H1 (cell line): Measurements from ENCODE around the gene NCOA1.

ENCODE experiments used
- CHD2 ChIP-seq: IDR thresholded peaks from 2 replicates; pipeline ENCODE4 v1.6.1; 2012; ENCODE audit warnings: low read length, improper control_type of control experiment
- CTCF ChIP-seq, 3 experiments: IDR thresholded peaks; 1 replicate in 2 of 3; 2 replicates in 1 of 3; pipeline versions ENCODE4 v1.5.1 to v1.6.1; 2011; ENCODE audit warnings: low read length in 3 of 3, mild to moderate bottlenecking in 3 of 3, inconsistent platforms in 2 of 3, low read depth in 1 of 3, moderate library complexity in 1 of 3; ENCODE audit not compliant: insufficient read depth in 1 of 3; ENCODE audit errors: control extremely low read depth in 1 of 3
- E2F6 ChIP-seq: IDR thresholded peaks from 2 replicates; pipeline ENCODE4 v1.6.1; 2012; ENCODE audit warnings: inconsistent platforms
- EZH2 ChIP-seq: fragments of 200-600 bp; sonication (generic); IDR thresholded peaks from 2 replicates; pipeline ENCODE4 v1.7.1; 2012; ENCODE audit warnings: low read depth, mild to moderate bottlenecking, moderate library complexity, low read length, inconsistent platforms; ENCODE audit not compliant: severe bottlenecking
- JUN ChIP-seq: IDR thresholded peaks from 2 replicates; pipeline ENCODE4 v1.6.1; 2011; ENCODE audit warnings: low read depth, mild to moderate bottlenecking, improper control_type of control experiment, low read length
- KDM5A ChIP-seq: fragments of 200-600 bp; IDR thresholded peaks from 2 replicates; pipeline ENCODE4 v1.7.1; 2012; ENCODE audit warnings: mild to moderate bottlenecking, low read length, inconsistent platforms, mixed read lengths
- SUZ12 ChIP-seq: fragments of 200-600 bp; sonication (generic); IDR thresholded peaks from 2 replicates; pipeline ENCODE4 v1.6.1; 2012; ENCODE audit warnings: mild to moderate bottlenecking, inconsistent platforms, low read length, moderate library complexity, mixed read lengths
- YY1 ChIP-seq: IDR thresholded peaks from 2 replicates; pipeline ENCODE4 v1.6.1; 2011; ENCODE audit warnings: low read depth, mild to moderate bottlenecking, low read length

GRCh38 chr2:24725956-24726355, 234.9 kb downstream of the NCOA1 start:
- TF ChIP-seq CTCF (IDR thresholded peaks at IDR 0.05; ENCODE audit: control extremely low read depth in 1 of 3, insufficient read depth in 1 of 3, low read depth in 1 of 3, low read length in 3 of 3) = no peak
- no peak for TF ChIP-seq YY1
- TF ChIP-seq E2F6 = no peak
- no peak for TF ChIP-seq CHD2
- no peak for TF ChIP-seq KDM5A
- TF ChIP-seq JUN = no peak
- TF ChIP-seq SUZ12 = no peak
- TF ChIP-seq EZH2 = no peak
